Upper lobe of right lung (tissue), 1 donor: ENCODE measurements around the gene ZCCHC24. TPM values are rescaled to one million over a fixed set of nuclear protein-coding genes. Genes with fewer than 3 reads are reported as not detected.

ENCODE experiments used
- ATAC-seq: fragments of 200-7000 bp; cut with Tn5 transposase; one replicate; pipeline ENCODE4 v1.9.1; 2020; ENCODE audit warnings: mild to moderate bottlenecking, moderate library complexity
- DNase-seq: peaks from one replicate; pipeline ENCODE4 v3.0.0-alpha.2; 2020
- H3K27ac ChIP-seq: fragments of 200-600 bp; one replicate; pipeline ENCODE4 v1.8.0; 2022
- H3K27me3 ChIP-seq: fragments of 200-600 bp; one replicate; pipeline ENCODE4 v1.8.0; 2022; ENCODE audit warnings: mild to moderate bottlenecking
- H3K36me3 ChIP-seq: fragments of 200-600 bp; one replicate; pipeline ENCODE4 v1.8.0; 2022
- H3K4me1 ChIP-seq: fragments of 200-600 bp; one replicate; pipeline ENCODE4 v1.8.0; 2022
- H3K4me3 ChIP-seq: fragments of 200-600 bp; one replicate; pipeline ENCODE4 v1.8.0; 2022; ENCODE audit warnings: mild to moderate bottlenecking
- H3K9me3 ChIP-seq: fragments of 200-600 bp; one replicate; pipeline ENCODE4 v1.8.0; 2022
- CTCF ChIP-seq: fragments of 200-600 bp; IDR thresholded peaks from one replicate; pipeline ENCODE4 v1.8.0; 2022; ENCODE audit warnings: antibody characterized with exemption
- intact Hi-C: fragments of 100-400 bp; cut with DNase I; formaldehyde crosslinking; loops from one replicate; pipeline ENCODE4 v1.11.0; 2022
- total RNA-seq: library from RNA; stranded (reverse); fragmentation: NEBNext Ultra II Directional; extraction: Animal tissue kit (Norgen Biotek cat#: 25700); gene quantifications from one replicate; pipeline ENCODE4 v1.2.1, GENCODE V29; 2021
- donor health status: DM: no; HTN: yes; CAD: no; lungs with severe emphysema.

ZCCHC24 gene
- total RNA-seq, 1 donor from 2014 or later, result 32.4 TPM

GRCh38 chr10:79440281-79440680, 5.1 kb downstream of the ZCCHC24 start:
- Histone ChIP-seq H3K4me3 (no peak overlapping the region), H3K4me1 (peaks cover 40% of the 10 kb centered on the region), H3K9me3 (no peaks in the 10 kb centered on the region), H3K27ac (no peak overlapping the region), H3K27me3 (no peaks in the 10 kb centered on the region), H3K36me3 (no peaks in the 10 kb centered on the region)
- no peak for DNase-seq
- TF ChIP-seq CTCF, result no peak
- no peak for ATAC-seq
- intact Hi-C loops, result no loop called here

GRCh38 chr10:79438699-79439085, 6.7 kb downstream of the ZCCHC24 start:
- ATAC-seq, result no peak
- Histone ChIP-seq H3K4me1 (peaks cover 43% of the 10 kb centered on the region), H3K9me3 (no peaks in the 10 kb centered on the region), H3K27me3 (no peaks in the 10 kb centered on the region), H3K4me3 (no peak overlapping the region), H3K36me3 (no peaks in the 10 kb centered on the region), H3K27ac (peak overlapping the region; percentile 51)
- no peak for TF ChIP-seq CTCF
- intact Hi-C loops, result no loop called here
- DNase-seq, result peak; percentile 20

GRCh38 chr10:79438021-79438698, 7.3 kb downstream of the ZCCHC24 start:
- DNase-seq (peak; percentile 56), ATAC-seq (peak; percentile 19)
- TF ChIP-seq CTCF, result peak; percentile 36
- H3K27me3 ChIP-seq, result no peaks in the 10 kb centered on the region
- peak overlapping the region; percentile 51 for H3K27ac ChIP-seq
- H3K9me3 ChIP-seq, result no peaks in the 10 kb centered on the region
- H3K4me3 ChIP-seq, result no peak overlapping the region
- H3K4me1 ChIP-seq, result peaks cover 38% of the 10 kb centered on the region
- H3K36me3 ChIP-seq, result no peaks in the 10 kb centered on the region
- intact Hi-C loops, result no loop called here

- DNase-seq, result peak; percentile 36
Observed at GRCh38 chr10:79437111-79437814, 8.2 kb downstream of the ZCCHC24 start.

GRCh38 chr10:79436850-79437103, 8.6 kb downstream of the ZCCHC24 start:
- Histone ChIP-seq H3K27ac (peak overlapping the region; percentile 75), H3K4me1 (peaks cover 37% of the 10 kb centered on the region), H3K27me3 (no peaks in the 10 kb centered on the region), H3K36me3 (peaks cover 6% of the 10 kb centered on the region), H3K9me3 (no peaks in the 10 kb centered on the region), H3K4me3 (no peak overlapping the region)
- DNase-seq (no peak), ATAC-seq (no peak)
- intact Hi-C loops, result no loop called here
- no peak for TF ChIP-seq CTCF

More at GRCh38 chr10:79437111-79437814, 8.2 kb downstream of the ZCCHC24 start:
- no peak overlapping the region for H3K4me3 ChIP-seq
- intact Hi-C loops, result no loop called here
- peaks cover 37% of the 10 kb centered on the region for H3K4me1 ChIP-seq
- peak overlapping the region; percentile 51 for H3K27ac ChIP-seq
- TF ChIP-seq CTCF, result no peak
- peaks cover 2% of the 10 kb centered on the region for H3K36me3 ChIP-seq
- no peaks in the 10 kb centered on the region for H3K9me3 ChIP-seq
- no peaks in the 10 kb centered on the region for H3K27me3 ChIP-seq
- no peak for ATAC-seq
